Vagina (tissue), 2 donors: ENCODE results near the gene GORASP1. TPM values are rescaled to one million over a fixed set of nuclear protein-coding genes. Genes with fewer than 3 reads are reported as not detected.
A peak's percentile ranks its signal among the peaks of the same experiment; 100 is the strongest.

ENCODE experiments used
- DNase-seq, 2 donors: peaks; one replicate each; pipeline ENCODE4 v3.0.0-alpha.2; 2017; ENCODE audit errors: extremely low spot score in 2 of 2
- H3K27ac ChIP-seq: fragments of 200-600 bp; sonication (generic); one replicate; pipeline ENCODE4 v1.5.1; 2019
- H3K27me3 ChIP-seq: fragments of 200-600 bp; sonication (generic); one replicate; pipeline ENCODE4 v1.5.1; 2019
- H3K36me3 ChIP-seq, 2 donors: fragments of 200-600 bp; sonication (generic); one replicate each; pipeline ENCODE4 v1.5.1; 2017 to 2019
- H3K4me1 ChIP-seq: fragments of 200-600 bp; sonication (generic); one replicate; pipeline ENCODE4 v1.5.1; 2019
- H3K4me3 ChIP-seq, 2 donors: fragments of 200-600 bp; sonication (generic); 1 replicate in 1 of 2; 2 replicates in 1 of 2; pipeline ENCODE4 v1.5.1; 2016 to 2019
- H3K9me3 ChIP-seq: fragments of 200-600 bp; sonication (generic); one replicate; pipeline ENCODE4 v1.5.1; 2019
- CTCF ChIP-seq, 3 experiments: fragments of 450-650 bp in 2 of 3; fragments of 200-600 bp in 1 of 3; sonication (generic) in 1 of 3; IDR thresholded peaks; one replicate each; pipeline ENCODE4 v1.5.1; 2017 to 2019; ENCODE audit warnings: antibody characterized with exemption in 3 of 3, mild to moderate bottlenecking in 2 of 3, moderate library complexity in 2 of 3
- POLR2A ChIP-seq, 2 donors: fragments of 450-650 bp; IDR thresholded peaks; one replicate each; pipeline ENCODE4 v1.6.1; 2017; ENCODE audit warnings: antibody characterized with exemption in 2 of 2, mild to moderate bottlenecking in 2 of 2, moderate library complexity in 2 of 2
- POLR2AphosphoS5 ChIP-seq, 2 donors: sonication (generic); formaldehyde crosslinking; IDR thresholded peaks; one replicate each; pipeline ENCODE4 v1.9.0; 2017; ENCODE audit warnings: antibody characterized with exemption in 2 of 2, mild to moderate bottlenecking in 2 of 2, low read depth in 1 of 2; ENCODE audit not compliant: insufficient read depth in 1 of 2
- intact Hi-C: fragments of 100-400 bp; cut with DNase I; formaldehyde crosslinking; loops from one replicate; pipeline ENCODE4 v1.15.1; 2023
- total RNA-seq: library from RNA; depleted of rRNA; stranded (reverse); fragments of >200 nt; gene quantifications from one replicate; pipeline ENCODE4 v1.2.3, GENCODE V29; 2016

GORASP1 gene
- total RNA-seq, 1 donor from 2014 or later = 45.9 TPM

GRCh38 chr3:39112535-39112934, 5.1 kb upstream of the GORASP1 start:
- Histone ChIP-seq H3K4me3 (no peak overlapping the region), H3K27me3 (no peaks in the 10 kb centered on the region), H3K4me1 (peaks cover 15% of the 10 kb centered on the region), H3K36me3 (peaks cover 0 to 2% of the 10 kb centered on the region in 2 donors), H3K27ac (no peak overlapping the region), H3K9me3 (no peaks in the 10 kb centered on the region)
- intact Hi-C loops = no loop called here
- no peak for DNase-seq
- TF ChIP-seq POLR2A (IDR thresholded peaks at IDR 0.05) = no peak
- TF ChIP-seq POLR2AphosphoS5 (IDR thresholded peaks at IDR 0.05; ENCODE audit: insufficient read depth in 1 of 2, low read depth in 1 of 2) = no peak
- no peak for TF ChIP-seq CTCF (IDR thresholded peaks at IDR 0.05)

GRCh38 chr3:39112113-39112512, 4.7 kb upstream of the GORASP1 start:
- TF ChIP-seq CTCF (IDR thresholded peaks at IDR 0.05) = no peak
- TF ChIP-seq POLR2AphosphoS5 (IDR thresholded peaks at IDR 0.05; ENCODE audit: insufficient read depth in 1 of 2, low read depth in 1 of 2) = no peak
- TF ChIP-seq POLR2A (IDR thresholded peaks at IDR 0.05) = no peak
- intact Hi-C loops = no loop called here

GRCh38 chr3:39110041-39110639, 2.7 kb upstream of the GORASP1 start:
- no peak overlapping the region for H3K4me3 ChIP-seq
- H3K27me3 ChIP-seq = no peaks in the 10 kb centered on the region
- no peak for TF ChIP-seq CTCF (IDR thresholded peaks at IDR 0.05)
- no peak for TF ChIP-seq POLR2A (IDR thresholded peaks at IDR 0.05)
- no peak for TF ChIP-seq POLR2AphosphoS5 (IDR thresholded peaks at IDR 0.05; ENCODE audit: insufficient read depth in 1 of 2, low read depth in 1 of 2)
- peaks cover 33% of the 10 kb centered on the region for H3K4me1 ChIP-seq
- no peaks in the 10 kb centered on the region for H3K9me3 ChIP-seq
- no peaks in the 10 kb centered on the region for H3K36me3 ChIP-seq
- peak in 1 of 2 donors; percentile 52 for DNase-seq
- H3K27ac ChIP-seq = no peak overlapping the region
- intact Hi-C loops = no loop called here

More at GRCh38 chr3:39112113-39112512, 4.7 kb upstream of the GORASP1 start:
- Histone ChIP-seq H3K27me3 (no peaks in the 10 kb centered on the region), H3K9me3 (no peaks in the 10 kb centered on the region), H3K36me3 (no peaks in the 10 kb centered on the region), H3K4me1 (peaks cover 15% of the 10 kb centered on the region), H3K27ac (no peak overlapping the region), H3K4me3 (no peak overlapping the region)
- no peak for DNase-seq

GRCh38 chr3:39109086-39109485, 1.7 kb upstream of the GORASP1 start:
- no peak overlapping the region for H3K4me3 ChIP-seq
- H3K27ac ChIP-seq = no peak overlapping the region
- H3K4me1 ChIP-seq = peaks cover 43% of the 10 kb centered on the region
- no peaks in the 10 kb centered on the region for H3K9me3 ChIP-seq
- peak; percentile 58 to 75 for DNase-seq
- TF ChIP-seq CTCF (IDR thresholded peaks at IDR 0.05) (no peak), POLR2A (IDR thresholded peaks at IDR 0.05) (no peak), POLR2AphosphoS5 (IDR thresholded peaks at IDR 0.05; ENCODE audit: insufficient read depth in 1 of 2, low read depth in 1 of 2) (no peak)
- intact Hi-C loops = loop anchor here (5.0 kb wide), 1 partner anchor 38 kb away; no protein-coding TSS in a partner anchor
- no peaks in the 10 kb centered on the region for H3K27me3 ChIP-seq
- no peaks in the 10 kb centered on the region for H3K36me3 ChIP-seq

GRCh38 chr3:39108200-39108710, 828 bp upstream of the GORASP1 start:
- peaks cover 51% of the 10 kb centered on the region for H3K4me1 ChIP-seq
- TF ChIP-seq POLR2A (IDR thresholded peaks at IDR 0.05) (no peak), POLR2AphosphoS5 (IDR thresholded peaks at IDR 0.05; ENCODE audit: insufficient read depth in 1 of 2, low read depth in 1 of 2) (no peak), CTCF (IDR thresholded peaks at IDR 0.05) (no peak)
- DNase-seq = peak; percentile 28 to 83
- H3K4me3 ChIP-seq = peak overlapping the region; percentile 69 to 96
- peak overlapping the region; percentile 90 for H3K27ac ChIP-seq
- no peaks in the 10 kb centered on the region for H3K27me3 ChIP-seq
- intact Hi-C loops = loop anchor here (5.0 kb wide), 1 partner anchor 39 kb away; no protein-coding TSS in a partner anchor
- H3K9me3 ChIP-seq = no peaks in the 10 kb centered on the region
- no peaks in the 10 kb centered on the region for H3K36me3 ChIP-seq
